ENCODE measurements around the gene FOXJ3. TPM values are rescaled to one million over a fixed set of nuclear protein-coding genes. Genes with fewer than 3 reads are reported as not detected.

FOXJ3 gene
- total RNA-seq, 2 experiments from 2014 or later, result 39.3 to 41.9 TPM

DNA sequence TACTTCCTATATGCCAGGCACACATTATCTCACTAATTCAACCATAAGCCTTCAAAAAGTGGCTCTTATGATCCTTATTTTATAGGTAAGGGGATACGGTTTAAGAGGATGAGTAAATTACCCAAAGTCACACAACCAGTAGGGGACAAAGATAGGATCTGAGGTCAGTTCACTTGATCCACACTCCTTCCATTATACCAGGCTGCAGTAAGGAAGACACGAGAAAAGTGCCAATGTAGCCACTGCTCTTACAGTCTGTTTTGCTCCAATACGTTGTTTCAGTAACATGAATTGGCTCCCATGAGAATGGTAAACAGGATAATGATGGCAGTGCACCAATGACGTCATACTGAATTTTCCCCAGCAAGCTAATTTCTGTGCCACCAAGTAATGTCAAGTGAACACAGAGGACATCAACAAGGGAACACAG is 155.1 kb downstream of the FOXJ3 start:
- ATAC-seq, result no peak
- no peaks in the 10 kb centered on the region for H3K9me3 Mint-ChIP-seq (ENCODE audit: low read depth)
- DNase-seq, result no peak
- H3K27ac Mint-ChIP-seq, result no peak overlapping the region
- H3K27me3 Mint-ChIP-seq, result no peaks in the 10 kb centered on the region
- H3K4me1 Mint-ChIP-seq, result peaks cover 2% of the 10 kb centered on the region
- H3K36me3 Mint-ChIP-seq, result peaks cover 7% of the 10 kb centered on the region
- CTCF ChIA-PET, result no interaction called here
- no peak overlapping the region for H3K4me3 Mint-ChIP-seq

DNA sequence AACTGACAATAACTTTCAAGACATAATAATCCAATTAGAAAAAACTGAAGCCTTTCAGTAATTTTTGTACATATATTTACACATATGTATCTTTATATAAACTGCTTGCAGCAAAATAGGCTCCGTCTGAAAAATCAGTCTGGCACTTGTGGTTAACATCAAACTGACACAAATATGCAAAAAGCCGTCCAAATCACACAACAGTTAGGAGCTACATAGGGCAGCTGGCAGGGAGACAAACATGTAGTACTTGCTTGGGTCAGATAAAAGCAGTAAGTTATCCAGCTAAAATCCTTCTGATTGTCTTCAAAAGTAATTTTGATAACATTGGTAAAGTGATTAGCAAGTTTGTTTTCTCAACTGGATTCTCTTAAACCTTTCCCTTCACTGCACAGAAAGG is 155.8 kb downstream of the FOXJ3 start:
- ATAC-seq, result no peak
- Mint-ChIP-seq H3K9me3 (ENCODE audit: low read depth) (no peaks in the 10 kb centered on the region), H3K27me3 (no peaks in the 10 kb centered on the region), H3K4me1 (no peaks in the 10 kb centered on the region), H3K4me3 (no peak overlapping the region), H3K27ac (no peak overlapping the region), H3K36me3 (peaks cover 2% of the 10 kb centered on the region)
- DNase-seq, result no peak
- CTCF ChIA-PET, result no interaction called here

DNA sequence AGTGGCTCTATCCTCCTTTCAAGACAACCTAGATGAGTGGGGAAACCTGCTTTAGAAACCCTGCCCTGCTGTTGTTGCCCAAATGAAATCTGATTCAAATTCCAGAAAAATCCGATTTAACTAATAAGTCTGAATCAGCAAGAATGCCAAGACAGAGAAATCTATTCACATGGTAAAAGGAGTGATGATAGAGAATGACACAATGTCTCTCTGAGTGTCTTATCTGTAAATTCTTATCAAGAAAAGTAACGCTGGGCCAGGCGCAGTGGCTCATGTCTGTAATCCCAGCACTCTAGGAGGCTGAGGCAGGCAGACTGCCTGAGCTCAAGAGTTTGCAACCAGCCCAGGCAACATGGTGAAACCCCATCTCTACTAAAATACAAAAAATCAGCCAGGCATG is 156.8 kb downstream of the FOXJ3 start:
- no peak for ATAC-seq
- no peak overlapping the region for H3K27ac Mint-ChIP-seq
- H3K9me3 Mint-ChIP-seq (ENCODE audit: low read depth), result no peaks in the 10 kb centered on the region
- no peak for DNase-seq
- no peak overlapping the region for H3K4me3 Mint-ChIP-seq
- no peaks in the 10 kb centered on the region for H3K27me3 Mint-ChIP-seq
- CTCF ChIA-PET, result no interaction called here
- H3K4me1 Mint-ChIP-seq, result no peaks in the 10 kb centered on the region
- peaks cover 2% of the 10 kb centered on the region for H3K36me3 Mint-ChIP-seq

DNA sequence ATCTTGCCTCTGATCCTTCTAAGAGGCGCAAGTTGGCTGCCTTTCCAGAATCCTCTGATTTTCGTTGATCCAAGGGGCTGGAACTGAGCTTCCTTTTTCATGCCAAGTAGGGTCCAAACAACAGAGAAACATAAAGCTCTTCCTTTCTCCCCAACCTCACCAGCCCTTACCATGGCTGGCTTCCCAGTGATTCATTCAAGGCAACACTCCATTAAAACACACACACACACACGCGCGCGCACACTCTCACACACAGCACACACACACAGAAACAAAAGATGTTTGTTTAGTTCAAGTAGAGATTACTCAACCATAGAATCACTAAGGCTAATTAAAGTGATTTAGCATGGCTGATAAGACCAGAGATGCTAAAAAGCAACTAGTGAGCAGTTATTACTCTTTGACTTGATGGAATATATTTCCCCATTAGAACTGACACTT is 157.5 kb downstream of the FOXJ3 start:
- no peak for ATAC-seq
- CTCF ChIA-PET, result interaction anchor here (1.0 to 1.8 kb wide), 2 partner anchors 167 to 604 kb away, joined by 3 to 4 read pairs; no protein-coding TSS in a partner anchor
- Mint-ChIP-seq H3K36me3 (no peaks in the 10 kb centered on the region), H3K9me3 (ENCODE audit: low read depth) (no peaks in the 10 kb centered on the region), H3K4me3 (no peak overlapping the region), H3K27me3 (no peaks in the 10 kb centered on the region), H3K27ac (peak overlapping the region; percentile 42), H3K4me1 (no peaks in the 10 kb centered on the region)
- no peak for DNase-seq

DNA sequence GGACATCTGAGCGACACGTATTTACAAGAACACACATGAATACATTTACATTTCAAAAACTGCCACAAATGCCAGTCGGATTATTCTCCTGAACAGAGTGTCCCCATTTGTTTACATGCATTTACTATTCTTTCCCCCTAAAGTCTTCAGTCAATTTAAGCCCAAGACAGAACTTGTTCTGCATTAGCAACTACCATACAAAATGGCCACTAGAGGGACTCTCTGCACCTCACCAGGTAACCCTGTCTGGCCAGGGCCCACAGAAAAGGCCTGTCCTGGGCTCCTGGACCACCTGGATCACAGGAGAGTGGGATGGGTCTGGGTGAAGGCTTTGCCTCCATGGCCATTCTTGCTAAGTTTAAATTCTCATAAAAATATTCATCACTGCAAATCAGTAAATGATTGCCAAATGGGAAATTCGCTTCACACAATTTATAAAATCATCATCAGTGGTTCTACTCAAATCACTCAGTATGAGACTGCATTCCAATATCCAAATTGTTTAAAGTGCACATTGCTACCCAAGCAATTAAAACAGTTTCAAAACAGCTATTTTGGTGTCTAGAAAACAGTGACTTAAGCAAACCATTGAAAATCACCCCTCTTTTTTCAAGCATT is 158.0 kb downstream of the FOXJ3 start:
- Mint-ChIP-seq H3K36me3 (no peaks in the 10 kb centered on the region), H3K9me3 (ENCODE audit: low read depth) (no peaks in the 10 kb centered on the region), H3K4me3 (no peak overlapping the region), H3K4me1 (no peaks in the 10 kb centered on the region), H3K27me3 (no peaks in the 10 kb centered on the region), H3K27ac (no peak overlapping the region)
- ATAC-seq (peak; percentile 73), DNase-seq (no peak)
- CTCF ChIA-PET, result interaction anchor here (0.9 to 1.8 kb wide), 3 partner anchors 144 to 603 kb away, joined by 3 to 4 read pairs (median 3); no protein-coding TSS in a partner anchor

- H3K27ac Mint-ChIP-seq, result no peak overlapping the region
- CTCF ChIA-PET, result interaction anchor here (0.9 to 3.3 kb wide), 6 partner anchors 14 to 363 kb away, joined by 3 to 24 read pairs (median 4); no protein-coding TSS in a partner anchor
- no peaks in the 10 kb centered on the region for H3K4me1 Mint-ChIP-seq
- no peak overlapping the region for H3K4me3 Mint-ChIP-seq
- no peaks in the 10 kb centered on the region for H3K36me3 Mint-ChIP-seq
- no peak for ATAC-seq
- H3K27me3 Mint-ChIP-seq, result no peaks in the 10 kb centered on the region
- H3K9me3 Mint-ChIP-seq (ENCODE audit: low read depth), result no peaks in the 10 kb centered on the region
- DNase-seq, result no peak
These were observed 159.6 kb downstream of the FOXJ3 start for GRCh38 chr1:42175314-42176054.

DNA sequence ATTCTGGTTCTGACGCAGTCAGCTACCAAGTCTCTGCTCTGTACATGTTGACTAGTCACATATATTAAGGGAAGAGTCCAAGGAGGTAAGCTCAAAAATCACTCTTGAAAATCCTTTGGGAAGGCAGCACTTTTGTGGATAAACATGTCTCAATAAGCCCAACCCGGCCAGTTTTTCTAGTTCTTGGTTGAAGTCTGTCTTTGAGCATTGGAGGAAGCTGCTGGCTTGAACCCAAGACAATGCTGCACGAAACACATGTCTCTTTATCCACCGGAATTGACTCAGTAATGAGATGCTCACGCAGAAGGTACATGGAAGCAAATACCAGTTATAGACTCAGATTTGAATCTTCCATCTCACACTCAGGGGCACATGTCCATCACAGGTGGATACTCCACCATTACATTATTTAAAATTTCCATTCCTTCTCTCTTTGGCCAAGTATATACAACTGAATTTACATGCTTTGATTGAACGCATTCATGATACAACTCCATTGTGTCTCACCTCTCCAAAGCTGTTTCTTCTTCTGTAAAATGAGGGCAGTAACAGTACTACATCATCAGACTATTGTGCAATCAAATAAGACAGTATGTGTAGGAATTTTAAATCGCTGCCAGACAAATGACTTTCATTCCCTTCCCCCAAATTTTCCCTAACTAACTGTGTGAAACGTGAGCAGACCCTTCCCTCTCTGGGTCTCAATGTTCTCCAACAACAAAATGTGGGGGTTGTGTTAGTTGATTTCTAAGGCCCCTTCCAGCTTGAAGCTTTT is 160.9 kb downstream of the FOXJ3 start:
- DNase-seq (no peak), ATAC-seq (no peak)
- no peak overlapping the region for H3K4me3 Mint-ChIP-seq
- no peaks in the 10 kb centered on the region for H3K36me3 Mint-ChIP-seq
- no peaks in the 10 kb centered on the region for H3K9me3 Mint-ChIP-seq (ENCODE audit: low read depth)
- no peak overlapping the region for H3K27ac Mint-ChIP-seq
- no peaks in the 10 kb centered on the region for H3K27me3 Mint-ChIP-seq
- CTCF ChIA-PET, result interaction anchor here (0.6 to 3.3 kb wide), 52 partner anchors 9 to 658 kb away, joined by 3 to 24 read pairs (median 3); partner anchors contain the start of genes FOXJ3, GUCA2A, PPCS and RIMKLA
- H3K4me1 Mint-ChIP-seq, result no peaks in the 10 kb centered on the region

GRCh38 chr1:42173155-42173933 is 161.7 kb downstream of the FOXJ3 start:
- H3K4me3 Mint-ChIP-seq, result no peak overlapping the region
- no peak overlapping the region for H3K27ac Mint-ChIP-seq
- H3K9me3 Mint-ChIP-seq (ENCODE audit: low read depth), result no peaks in the 10 kb centered on the region
- ATAC-seq (peak; percentile 74), DNase-seq (peak; percentile 70)
- CTCF ChIA-PET, result interaction anchor here (0.6 to 3.3 kb wide), 55 partner anchors 8 to 657 kb away, joined by 3 to 24 read pairs (median 3); partner anchors contain the start of genes FOXJ3, GUCA2A, PPCS and RIMKLA
- H3K36me3 Mint-ChIP-seq, result no peaks in the 10 kb centered on the region
- H3K4me1 Mint-ChIP-seq, result no peaks in the 10 kb centered on the region
- no peaks in the 10 kb centered on the region for H3K27me3 Mint-ChIP-seq

DNA sequence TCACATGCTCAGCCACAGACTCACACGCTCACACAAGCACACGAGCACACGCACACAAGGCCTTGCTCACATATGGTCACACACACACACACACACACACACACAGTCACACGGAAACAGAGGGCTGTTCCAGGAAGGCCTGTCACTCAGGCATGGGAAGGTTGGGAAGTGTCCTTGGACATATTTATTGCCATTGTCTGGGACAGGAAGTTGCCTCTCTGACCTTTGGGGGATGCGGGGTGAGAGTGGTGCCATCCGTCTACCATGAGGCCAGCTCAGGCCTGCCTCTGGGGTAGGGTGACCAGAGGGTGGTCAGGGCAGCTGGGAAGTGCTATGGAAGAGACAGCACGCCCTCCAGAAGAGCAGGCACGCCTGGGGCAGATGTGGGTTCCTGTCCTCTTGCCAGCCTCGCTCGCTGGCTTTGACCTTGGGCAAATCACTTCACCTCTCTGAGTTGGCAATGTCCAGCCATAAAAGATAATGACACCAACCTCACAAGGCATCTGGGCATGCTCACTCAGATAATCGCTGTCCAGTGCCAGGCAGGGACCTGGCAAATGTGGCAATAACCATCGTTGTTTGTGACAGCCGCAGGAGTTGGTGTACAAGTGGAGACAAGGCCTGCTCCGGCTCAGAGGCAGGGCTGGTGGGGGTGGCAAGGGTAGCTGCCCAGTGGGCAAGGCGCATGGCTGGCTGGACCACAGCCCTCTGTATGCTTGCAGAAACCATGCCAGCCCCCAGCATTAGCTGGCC is 162.5 kb downstream of the FOXJ3 start:
- no peak overlapping the region for H3K27ac Mint-ChIP-seq
- H3K27me3 Mint-ChIP-seq, result no peaks in the 10 kb centered on the region
- DNase-seq, result no peak
- no peaks in the 10 kb centered on the region for H3K36me3 Mint-ChIP-seq
- CTCF ChIA-PET, result interaction anchor here (0.9 to 3.3 kb wide), 23 partner anchors 11 to 598 kb away, joined by 3 to 24 read pairs (median 4); partner anchors contain the start of gene FOXJ3
- no peaks in the 10 kb centered on the region for H3K9me3 Mint-ChIP-seq (ENCODE audit: low read depth)
- H3K4me1 Mint-ChIP-seq, result no peaks in the 10 kb centered on the region
- H3K4me3 Mint-ChIP-seq, result no peak overlapping the region
- ATAC-seq, result no peak

DNA sequence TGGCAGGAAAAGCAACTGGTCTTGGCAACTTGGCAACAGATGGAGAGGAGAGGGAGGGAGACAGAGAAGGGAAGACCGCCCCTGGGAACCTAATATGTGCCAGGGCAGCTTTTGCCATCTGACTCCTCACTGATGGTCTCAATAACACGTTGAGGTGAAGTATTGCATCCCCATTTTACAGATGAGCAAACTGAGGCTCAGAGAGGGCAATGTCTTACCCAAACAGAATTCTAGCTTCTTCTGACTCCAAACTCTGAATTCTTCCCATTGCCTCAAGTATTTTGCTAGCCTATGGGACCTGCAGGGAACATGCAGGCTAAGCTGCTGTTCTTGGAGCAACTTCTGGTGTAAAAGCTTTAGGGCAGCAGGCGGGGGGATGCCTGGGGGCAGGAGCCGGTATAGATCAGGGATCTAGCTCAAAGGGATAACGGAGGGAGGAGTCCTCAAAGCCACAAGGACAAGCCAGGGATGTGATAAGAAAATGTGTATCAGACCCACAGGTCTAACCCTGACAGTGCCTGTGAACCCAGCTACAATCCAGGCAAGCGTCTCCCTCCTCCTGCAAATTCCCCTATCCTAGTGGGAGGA is 163.3 kb downstream of the FOXJ3 start:
- Mint-ChIP-seq H3K4me3 (no peak overlapping the region), H3K27me3 (no peaks in the 10 kb centered on the region), H3K36me3 (no peaks in the 10 kb centered on the region), H3K9me3 (ENCODE audit: low read depth) (no peaks in the 10 kb centered on the region), H3K4me1 (no peaks in the 10 kb centered on the region), H3K27ac (no peak overlapping the region)
- CTCF ChIA-PET, result interaction anchor here (0.9 to 2.2 kb wide), 4 partner anchors 14 to 360 kb away, joined by 3 to 6 read pairs (median 4); no protein-coding TSS in a partner anchor
- DNase-seq, result no peak
- no peak for ATAC-seq

DNA sequence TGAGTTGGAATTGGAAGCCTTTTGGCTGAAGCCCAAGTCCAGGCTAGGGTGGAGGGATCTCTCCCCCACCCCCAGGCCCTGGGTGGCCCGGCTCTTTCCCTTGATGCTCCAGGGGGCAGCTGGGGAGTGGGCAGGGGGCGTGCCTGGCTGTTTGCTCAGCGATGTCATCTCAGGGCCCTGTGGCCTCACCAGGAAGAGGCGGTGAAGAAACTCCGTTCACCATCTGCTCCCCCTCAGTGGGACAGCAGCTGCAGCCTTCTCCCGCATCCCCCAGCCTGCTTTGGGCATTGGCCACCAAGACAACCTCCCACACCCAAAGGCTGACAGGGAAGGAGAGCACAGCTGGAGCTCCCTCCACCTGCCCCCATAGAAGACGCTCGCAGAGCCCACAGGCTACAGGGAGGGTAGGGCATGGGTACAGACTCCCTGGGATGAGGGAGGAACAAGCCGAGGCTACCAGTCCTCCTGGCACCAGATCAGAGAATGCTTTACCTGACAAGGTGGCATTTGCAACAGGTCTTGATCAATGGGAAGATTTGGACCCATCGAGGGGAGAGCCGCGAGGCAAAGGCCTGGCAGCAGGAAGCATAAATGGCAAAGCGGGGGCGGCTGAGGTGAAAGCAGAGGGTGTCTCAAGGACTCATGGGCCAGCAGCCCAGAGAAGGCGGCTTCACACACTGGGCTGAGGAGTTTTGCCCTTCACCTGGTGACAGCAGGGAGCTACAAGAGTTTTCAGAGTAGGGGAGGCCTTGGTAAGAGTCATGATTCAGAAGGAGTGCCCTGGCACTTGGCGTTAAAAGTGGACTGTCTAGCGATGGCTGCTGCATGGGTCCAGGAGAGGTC is 164.0 kb downstream of the FOXJ3 start:
- no peaks in the 10 kb centered on the region for H3K4me1 Mint-ChIP-seq
- H3K27me3 Mint-ChIP-seq, result no peaks in the 10 kb centered on the region
- no peaks in the 10 kb centered on the region for H3K36me3 Mint-ChIP-seq
- DNase-seq, result no peak
- CTCF ChIA-PET, result interaction anchor here (0.9 to 1.0 kb wide), 2 partner anchors 24 to 359 kb away, joined by 3 read pairs; no protein-coding TSS in a partner anchor
- no peaks in the 10 kb centered on the region for H3K9me3 Mint-ChIP-seq (ENCODE audit: low read depth)
- ATAC-seq, result no peak
- no peak overlapping the region for H3K4me3 Mint-ChIP-seq
- H3K27ac Mint-ChIP-seq, result no peak overlapping the region
